Transverse colon (tissue), 4 donors: ENCODE data around the gene CCDC38. TPM values are rescaled to one million over a fixed set of nuclear protein-coding genes. Genes with fewer than 3 reads are reported as not detected.
A peak's percentile ranks its signal among the peaks of the same experiment; 100 is the strongest.

Experiments used
- DNase-seq: peaks from one replicate; pipeline ENCODE4 v3.0.0-alpha.2; 2019
- H3K27ac ChIP-seq, 4 donors: fragments of 200-600 bp; sonication (generic); 2 replicates each; pipeline ENCODE4 v1.5.1; 2016 to 2018; ENCODE audit warnings: inconsistent platforms in 4 of 4
- H3K27me3 ChIP-seq: fragments of 200-600 bp; sonication (generic); 2 replicates; pipeline ENCODE4 v1.5.1; 2017; ENCODE audit warnings: inconsistent platforms
- H3K36me3 ChIP-seq, 4 donors: fragments of 200-600 bp; sonication (generic); 2 replicates each; pipeline ENCODE4 v1.5.1; 2017 to 2019; ENCODE audit warnings: inconsistent platforms in 4 of 4
- H3K4me1 ChIP-seq, 4 donors: fragments of 200-600 bp; sonication (generic); 2 replicates each; pipeline ENCODE4 v1.5.1; 2017 to 2020; ENCODE audit warnings: inconsistent platforms in 4 of 4
- H3K4me3 ChIP-seq, 4 donors: fragments of 200-600 bp; sonication (generic); 1 replicate in 1 of 4; 2 replicates in 3 of 4; pipeline versions ENCODE4 v1.5.1 to v1.6.1; 2017 to 2019; ENCODE audit warnings: inconsistent platforms in 4 of 4
- H3K9me3 ChIP-seq, 2 donors: fragments of 200-600 bp; sonication (generic); 2 replicates each; pipeline ENCODE4 v1.5.1; 2017 to 2019; ENCODE audit warnings: inconsistent platforms in 2 of 2
- CTCF ChIP-seq, 5 experiments: fragments of 200-600 bp in 3 of 5; fragments of 450-650 bp in 2 of 5; sonication (generic) in 3 of 5; IDR thresholded peaks; 1 replicate in 2 of 5; 2 replicates in 3 of 5; pipeline ENCODE4 v1.5.1; 2016 to 2017; ENCODE audit warnings: antibody characterized with exemption in 5 of 5, inconsistent platforms in 3 of 5, mild to moderate bottlenecking in 2 of 5, moderate library complexity in 1 of 5
- EP300 ChIP-seq: sonication (generic); formaldehyde crosslinking; IDR thresholded peaks from one replicate; pipeline ENCODE4 v1.6.1; 2017; ENCODE audit warnings: antibody characterized with exemption, low read depth
- POLR2A ChIP-seq: fragments of 450-650 bp; IDR thresholded peaks from one replicate; pipeline ENCODE4 v1.6.1; 2016; ENCODE audit warnings: antibody characterized with exemption, mild to moderate bottlenecking, moderate library complexity
- POLR2AphosphoS5 ChIP-seq, 3 donors: sonication (generic); formaldehyde crosslinking; IDR thresholded peaks; one replicate each; pipeline ENCODE4 v1.6.1; 2016; ENCODE audit warnings: antibody characterized with exemption in 3 of 3
- WGBS, 2 donors: methylation state at CpG; one replicate each; pipeline ENCODE4 v1.1.5; 2018; ENCODE audit warnings: low coverage in 1 of 2; 5-methylcytosine and 5-hydroxymethylcytosine counted together
- in situ Hi-C, 4 donors: fragments of 200-750 bp; cut with MboI; loops; one replicate each; pipeline versions ENCODE4 v1.15.0 to v1.15.1; 2017; ENCODE audit warnings: low sequenced_read_pairs in 3 of 4, low pct_ligation_motif_present in 1 of 4, low pct_unique_long_range_greater_than_20kb in 1 of 4
- intact Hi-C: fragments of 100-400 bp; cut with DNase I; formaldehyde crosslinking; loops from one replicate; pipeline ENCODE4 v1.15.1; 2023; ENCODE audit warnings: low total_unique reads
- total RNA-seq, 4 donors: library from RNA; depleted of rRNA; stranded (reverse); fragments of >200 nt; gene quantifications; one replicate each; pipeline ENCODE4 v1.1.0, GENCODE V29; 2016

CCDC38 gene
- total RNA-seq, 4 donors from 2014 or later: not detected

DNA sequence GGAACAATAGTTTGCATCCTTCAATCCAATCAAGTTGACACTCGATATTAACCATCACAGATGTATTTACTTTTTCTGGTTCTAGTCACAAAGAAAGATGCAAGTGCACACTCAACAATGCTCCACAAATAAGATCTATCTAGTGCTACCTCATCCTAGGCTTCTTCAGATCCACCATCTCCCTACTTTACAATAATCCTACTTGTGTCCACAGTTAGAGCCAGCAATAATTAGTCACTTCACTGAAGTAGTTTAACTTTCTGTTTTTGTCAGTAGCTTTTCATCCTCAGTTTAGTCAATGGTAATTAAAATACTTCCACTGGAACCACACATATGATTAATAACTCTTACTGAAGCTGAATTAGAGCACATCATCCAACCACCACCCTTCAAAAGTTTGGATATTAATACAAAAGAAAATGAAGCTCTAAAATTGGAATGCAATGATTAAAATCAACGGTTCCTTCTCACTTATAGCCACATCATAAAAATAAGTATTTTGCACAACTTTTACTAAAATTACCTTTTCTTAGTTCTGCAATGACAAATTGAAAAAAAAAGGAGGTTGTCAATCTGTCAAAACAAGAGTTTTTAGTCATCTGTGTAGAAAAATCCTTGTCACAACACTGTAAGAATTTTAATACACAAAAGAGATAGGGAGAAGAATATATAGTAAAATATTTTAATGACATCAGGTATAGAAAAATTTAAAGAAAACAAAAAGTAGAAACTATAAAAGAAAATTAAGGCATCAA is 111.9 kb downstream of the CCDC38 start:
- intact Hi-C loops: no loop called here
- Histone ChIP-seq H3K27me3 (no peaks in the 10 kb centered on the region), H3K4me1 (peaks cover 0 to 6% (median 0%) of the 10 kb centered on the region in 4 donors), H3K36me3 (no peaks in the 10 kb centered on the region), H3K4me3 (no peak overlapping the region), H3K27ac (no peak overlapping the region), H3K9me3 (no peaks in the 10 kb centered on the region)
- WGBS, 2 donors: 48 to 69% methylated on average over 2 of the region's 2 CpGs
- DNase-seq: no peak
- in situ Hi-C loops: no loop called here
- TF ChIP-seq CTCF (IDR thresholded peaks at IDR 0.05) (no peak), POLR2AphosphoS5 (IDR thresholded peaks at IDR 0.05) (no peak), EP300 (no peak), POLR2A (no peak)

GRCh38 chr12:95829395-95829794 is 113.0 kb downstream of the CCDC38 start:
- intact Hi-C loops: no loop called here
- peaks cover 0 to 6% (median 0%) of the 10 kb centered on the region in 4 donors for H3K4me1 ChIP-seq
- no peaks in the 10 kb centered on the region for H3K36me3 ChIP-seq
- H3K27me3 ChIP-seq: no peaks in the 10 kb centered on the region
- H3K9me3 ChIP-seq: no peaks in the 10 kb centered on the region
- no peak overlapping the region for H3K27ac ChIP-seq
- H3K4me3 ChIP-seq: no peak overlapping the region
- no peak for DNase-seq
- in situ Hi-C loops: no loop called here
- TF ChIP-seq POLR2AphosphoS5 (IDR thresholded peaks at IDR 0.05): no peak
- no peak for TF ChIP-seq POLR2A
- TF ChIP-seq CTCF (IDR thresholded peaks at IDR 0.05): no peak
- no peak for TF ChIP-seq EP300

GRCh38 chr12:95820096-95820703 is 122.2 kb downstream of the CCDC38 start:
- in situ Hi-C loops (loop anchor here in 1 of 4 donors (25.0 kb wide), 1 partner anchor 233 kb away; no protein-coding TSS in a partner anchor), intact Hi-C loops (no loop called here)
- no peak overlapping the region for H3K4me3 ChIP-seq
- WGBS, 2 donors: 0% methylated on average over 1 of the region's 1 CpG
- peak; percentile 41 for DNase-seq
- H3K4me1 ChIP-seq: peaks cover 0 to 3% (median 0%) of the 10 kb centered on the region in 4 donors
- H3K36me3 ChIP-seq: no peaks in the 10 kb centered on the region
- no peaks in the 10 kb centered on the region for H3K27me3 ChIP-seq
- no peaks in the 10 kb centered on the region for H3K9me3 ChIP-seq
- no peak overlapping the region for H3K27ac ChIP-seq
- TF ChIP-seq POLR2A: no peak
- TF ChIP-seq POLR2AphosphoS5 (IDR thresholded peaks at IDR 0.05): peak in 2 of 3 donors; percentile 67 to 70
- TF ChIP-seq CTCF (IDR thresholded peaks at IDR 0.05): peak; percentile 38 to 66 (median 50)

Other genes with a start within 250 kb of the CCDC38 start
- 10 to 100 TPM in 3 of 4 donors, 1 to 10 TPM in 1; 6.7 to 25.9 (median 16.7) TPM for gene NTN4, start 151.8 kb downstream of the CCDC38 start, total RNA-seq
- 1 to 10 TPM in 2 of 4 donors, not detected in 2; 4.8 to 8.3 TPM for gene SNRPF, start 83.7 kb downstream of the CCDC38 start, total RNA-seq
- under 1 TPM in 2 of 4 donors, not detected in 2; 0.55 to 0.64 TPM for gene AMDHD1, start 717 bp upstream of the CCDC38 start, total RNA-seq
- 1 to 10 TPM in 3 of 4 donors, not detected in 1; 1.1 to 3.3 (median 2.6) TPM for gene HAL, start 53.7 kb upstream of the CCDC38 start, total RNA-seq
- 10 to 100 TPM; 22.4 to 91.9 (median 63.6) TPM for gene LTA4H, start 93.0 kb upstream of the CCDC38 start, total RNA-seq